ENCODE measurements around the gene SERPINE1. TPM values are rescaled to one million over a fixed set of nuclear protein-coding genes. Genes with fewer than 3 reads are reported as not detected.

Gene SERPINE1
- total and polyA plus RNA-seq, 2 experiments from 2014 or later, result 0.97 to 1.2 TPM

DNA sequence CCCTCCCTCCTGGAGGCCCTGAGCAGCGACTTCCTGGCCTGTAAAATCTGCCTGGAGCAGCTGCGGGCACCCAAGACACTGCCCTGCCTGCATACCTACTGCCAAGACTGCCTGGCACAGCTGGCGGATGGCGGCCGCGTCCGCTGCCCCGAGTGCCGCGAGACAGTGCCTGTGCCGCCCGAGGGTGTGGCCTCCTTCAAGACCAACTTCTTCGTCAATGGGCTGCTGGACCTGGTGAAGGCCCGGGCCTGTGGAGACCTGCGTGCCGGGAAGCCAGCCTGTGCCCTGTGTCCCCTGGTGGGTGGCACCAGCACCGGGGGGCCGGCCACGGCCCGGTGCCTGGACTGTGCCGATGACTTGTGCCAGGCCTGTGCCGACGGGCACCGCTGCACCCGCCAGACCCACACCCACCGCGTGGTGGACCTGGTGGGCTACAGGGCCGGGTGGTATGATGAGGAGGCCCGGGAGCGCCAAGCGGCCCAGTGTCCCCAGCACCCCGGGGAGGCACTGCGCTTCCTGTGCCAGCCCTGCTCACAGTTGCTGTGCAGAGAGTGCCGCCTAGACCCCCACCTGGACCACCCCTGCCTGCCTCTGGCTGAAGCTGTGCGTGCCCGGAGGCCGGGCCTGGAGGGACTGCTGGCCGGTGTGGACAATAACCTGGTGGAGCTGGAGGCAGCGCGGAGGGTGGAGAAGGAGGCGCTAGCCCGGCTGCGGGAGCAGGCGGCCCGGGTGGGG is 39.4 kb upstream of the SERPINE1 start:
- no peak overlapping the region for H2AFZ ChIP-seq
- H3K4me1 ChIP-seq (ENCODE audit: insufficient read depth), result peaks cover 8% of the 10 kb centered on the region
- H3K4me2 ChIP-seq, result no peak overlapping the region
- Mint-ChIP-seq H3K27ac (no peak overlapping the region), H3K4me3 (no peak overlapping the region), H3K36me3 (ENCODE audit: low read depth) (peaks cover 38% of the 10 kb centered on the region), H3K9me3 (peaks cover 19% of the 10 kb centered on the region), H3K27me3 (ENCODE audit: insufficient read depth, low read depth, poor library complexity) (peaks cover 9% of the 10 kb centered on the region), H3K4me1 (peaks cover 13% of the 10 kb centered on the region)
- H4K20me1 ChIP-seq (replicated peaks; ENCODE audit: insufficient read depth), result no peaks in the 10 kb centered on the region
- no peak overlapping the region for H3K4me3 ChIP-seq
- TF ChIP-seq, protein P1, sequence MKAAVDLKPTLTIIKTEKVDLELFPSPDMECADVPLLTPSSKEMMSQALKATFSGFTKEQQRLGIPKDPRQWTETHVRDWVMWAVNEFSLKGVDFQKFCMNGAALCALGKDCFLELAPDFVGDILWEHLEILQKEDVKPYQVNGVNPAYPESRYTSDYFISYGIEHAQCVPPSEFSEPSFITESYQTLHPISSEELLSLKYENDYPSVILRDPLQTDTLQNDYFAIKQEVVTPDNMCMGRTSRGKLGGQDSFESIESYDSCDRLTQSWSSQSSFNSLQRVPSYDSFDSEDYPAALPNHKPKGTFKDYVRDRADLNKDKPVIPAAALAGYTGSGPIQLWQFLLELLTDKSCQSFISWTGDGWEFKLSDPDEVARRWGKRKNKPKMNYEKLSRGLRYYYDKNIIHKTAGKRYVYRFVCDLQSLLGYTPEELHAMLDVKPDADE (IDR thresholded peaks at IDR 0.05), result no peak
- TF ChIP-seq CREB1 (CRISPR knock-in tag; IDR thresholded peaks at IDR 0.05; ENCODE audit: low read depth) (no peak), EZH2phosphoT487 (IDR thresholded peaks at IDR 0.05; ENCODE audit: unreplicated experiment) (no peak), ZNF114 (CRISPR knock-in tag; IDR thresholded peaks at IDR 0.05) (no peak), NANOG (IDR thresholded peaks at IDR 0.05; ENCODE audit: borderline replicate concordance) (no peak), ZNF331 (CRISPR knock-in tag; IDR thresholded peaks at IDR 0.05; ENCODE audit: low read depth) (no peak), JUNB (IDR thresholded peaks at IDR 0.05; ENCODE audit: unreplicated experiment) (no peak), STAT1 (IDR thresholded peaks at IDR 0.05; ENCODE audit: unreplicated experiment) (no peak), EZH2 (IDR thresholded peaks at IDR 0.05; ENCODE audit: low read depth, unreplicated experiment) (no peak), POLR2AphosphoS5 (IDR thresholded peaks at IDR 0.05; ENCODE audit: low read depth) (no peak)
- TF ChIP-seq, protein P2, sequence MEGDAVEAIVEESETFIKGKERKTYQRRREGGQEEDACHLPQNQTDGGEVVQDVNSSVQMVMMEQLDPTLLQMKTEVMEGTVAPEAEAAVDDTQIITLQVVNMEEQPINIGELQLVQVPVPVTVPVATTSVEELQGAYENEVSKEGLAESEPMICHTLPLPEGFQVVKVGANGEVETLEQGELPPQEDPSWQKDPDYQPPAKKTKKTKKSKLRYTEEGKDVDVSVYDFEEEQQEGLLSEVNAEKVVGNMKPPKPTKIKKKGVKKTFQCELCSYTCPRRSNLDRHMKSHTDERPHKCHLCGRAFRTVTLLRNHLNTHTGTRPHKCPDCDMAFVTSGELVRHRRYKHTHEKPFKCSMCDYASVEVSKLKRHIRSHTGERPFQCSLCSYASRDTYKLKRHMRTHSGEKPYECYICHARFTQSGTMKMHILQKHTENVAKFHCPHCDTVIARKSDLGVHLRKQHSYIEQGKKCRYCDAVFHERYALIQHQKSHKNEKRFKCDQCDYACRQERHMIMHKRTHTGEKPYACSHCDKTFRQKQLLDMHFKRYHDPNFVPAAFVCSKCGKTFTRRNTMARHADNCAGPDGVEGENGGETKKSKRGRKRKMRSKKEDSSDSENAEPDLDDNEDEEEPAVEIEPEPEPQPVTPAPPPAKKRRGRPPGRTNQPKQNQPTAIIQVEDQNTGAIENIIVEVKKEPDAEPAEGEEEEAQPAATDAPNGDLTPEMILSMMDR (conservative IDR thresholded peaks at IDR 0.05; ENCODE audit: low read depth in 2 of 2), result no peak
- TF ChIP-seq, protein P3, sequence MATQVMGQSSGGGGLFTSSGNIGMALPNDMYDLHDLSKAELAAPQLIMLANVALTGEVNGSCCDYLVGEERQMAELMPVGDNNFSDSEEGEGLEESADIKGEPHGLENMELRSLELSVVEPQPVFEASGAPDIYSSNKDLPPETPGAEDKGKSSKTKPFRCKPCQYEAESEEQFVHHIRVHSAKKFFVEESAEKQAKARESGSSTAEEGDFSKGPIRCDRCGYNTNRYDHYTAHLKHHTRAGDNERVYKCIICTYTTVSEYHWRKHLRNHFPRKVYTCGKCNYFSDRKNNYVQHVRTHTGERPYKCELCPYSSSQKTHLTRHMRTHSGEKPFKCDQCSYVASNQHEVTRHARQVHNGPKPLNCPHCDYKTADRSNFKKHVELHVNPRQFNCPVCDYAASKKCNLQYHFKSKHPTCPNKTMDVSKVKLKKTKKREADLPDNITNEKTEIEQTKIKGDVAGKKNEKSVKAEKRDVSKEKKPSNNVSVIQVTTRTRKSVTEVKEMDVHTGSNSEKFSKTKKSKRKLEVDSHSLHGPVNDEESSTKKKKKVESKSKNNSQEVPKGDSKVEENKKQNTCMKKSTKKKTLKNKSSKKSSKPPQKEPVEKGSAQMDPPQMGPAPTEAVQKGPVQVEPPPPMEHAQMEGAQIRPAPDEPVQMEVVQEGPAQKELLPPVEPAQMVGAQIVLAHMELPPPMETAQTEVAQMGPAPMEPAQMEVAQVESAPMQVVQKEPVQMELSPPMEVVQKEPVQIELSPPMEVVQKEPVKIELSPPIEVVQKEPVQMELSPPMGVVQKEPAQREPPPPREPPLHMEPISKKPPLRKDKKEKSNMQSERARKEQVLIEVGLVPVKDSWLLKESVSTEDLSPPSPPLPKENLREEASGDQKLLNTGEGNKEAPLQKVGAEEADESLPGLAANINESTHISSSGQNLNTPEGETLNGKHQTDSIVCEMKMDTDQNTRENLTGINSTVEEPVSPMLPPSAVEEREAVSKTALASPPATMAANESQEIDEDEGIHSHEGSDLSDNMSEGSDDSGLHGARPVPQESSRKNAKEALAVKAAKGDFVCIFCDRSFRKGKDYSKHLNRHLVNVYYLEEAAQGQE (IDR thresholded peaks at IDR 0.05; ENCODE audit: unreplicated experiment), result no peak
- TF ChIP-seq, protein P4, sequence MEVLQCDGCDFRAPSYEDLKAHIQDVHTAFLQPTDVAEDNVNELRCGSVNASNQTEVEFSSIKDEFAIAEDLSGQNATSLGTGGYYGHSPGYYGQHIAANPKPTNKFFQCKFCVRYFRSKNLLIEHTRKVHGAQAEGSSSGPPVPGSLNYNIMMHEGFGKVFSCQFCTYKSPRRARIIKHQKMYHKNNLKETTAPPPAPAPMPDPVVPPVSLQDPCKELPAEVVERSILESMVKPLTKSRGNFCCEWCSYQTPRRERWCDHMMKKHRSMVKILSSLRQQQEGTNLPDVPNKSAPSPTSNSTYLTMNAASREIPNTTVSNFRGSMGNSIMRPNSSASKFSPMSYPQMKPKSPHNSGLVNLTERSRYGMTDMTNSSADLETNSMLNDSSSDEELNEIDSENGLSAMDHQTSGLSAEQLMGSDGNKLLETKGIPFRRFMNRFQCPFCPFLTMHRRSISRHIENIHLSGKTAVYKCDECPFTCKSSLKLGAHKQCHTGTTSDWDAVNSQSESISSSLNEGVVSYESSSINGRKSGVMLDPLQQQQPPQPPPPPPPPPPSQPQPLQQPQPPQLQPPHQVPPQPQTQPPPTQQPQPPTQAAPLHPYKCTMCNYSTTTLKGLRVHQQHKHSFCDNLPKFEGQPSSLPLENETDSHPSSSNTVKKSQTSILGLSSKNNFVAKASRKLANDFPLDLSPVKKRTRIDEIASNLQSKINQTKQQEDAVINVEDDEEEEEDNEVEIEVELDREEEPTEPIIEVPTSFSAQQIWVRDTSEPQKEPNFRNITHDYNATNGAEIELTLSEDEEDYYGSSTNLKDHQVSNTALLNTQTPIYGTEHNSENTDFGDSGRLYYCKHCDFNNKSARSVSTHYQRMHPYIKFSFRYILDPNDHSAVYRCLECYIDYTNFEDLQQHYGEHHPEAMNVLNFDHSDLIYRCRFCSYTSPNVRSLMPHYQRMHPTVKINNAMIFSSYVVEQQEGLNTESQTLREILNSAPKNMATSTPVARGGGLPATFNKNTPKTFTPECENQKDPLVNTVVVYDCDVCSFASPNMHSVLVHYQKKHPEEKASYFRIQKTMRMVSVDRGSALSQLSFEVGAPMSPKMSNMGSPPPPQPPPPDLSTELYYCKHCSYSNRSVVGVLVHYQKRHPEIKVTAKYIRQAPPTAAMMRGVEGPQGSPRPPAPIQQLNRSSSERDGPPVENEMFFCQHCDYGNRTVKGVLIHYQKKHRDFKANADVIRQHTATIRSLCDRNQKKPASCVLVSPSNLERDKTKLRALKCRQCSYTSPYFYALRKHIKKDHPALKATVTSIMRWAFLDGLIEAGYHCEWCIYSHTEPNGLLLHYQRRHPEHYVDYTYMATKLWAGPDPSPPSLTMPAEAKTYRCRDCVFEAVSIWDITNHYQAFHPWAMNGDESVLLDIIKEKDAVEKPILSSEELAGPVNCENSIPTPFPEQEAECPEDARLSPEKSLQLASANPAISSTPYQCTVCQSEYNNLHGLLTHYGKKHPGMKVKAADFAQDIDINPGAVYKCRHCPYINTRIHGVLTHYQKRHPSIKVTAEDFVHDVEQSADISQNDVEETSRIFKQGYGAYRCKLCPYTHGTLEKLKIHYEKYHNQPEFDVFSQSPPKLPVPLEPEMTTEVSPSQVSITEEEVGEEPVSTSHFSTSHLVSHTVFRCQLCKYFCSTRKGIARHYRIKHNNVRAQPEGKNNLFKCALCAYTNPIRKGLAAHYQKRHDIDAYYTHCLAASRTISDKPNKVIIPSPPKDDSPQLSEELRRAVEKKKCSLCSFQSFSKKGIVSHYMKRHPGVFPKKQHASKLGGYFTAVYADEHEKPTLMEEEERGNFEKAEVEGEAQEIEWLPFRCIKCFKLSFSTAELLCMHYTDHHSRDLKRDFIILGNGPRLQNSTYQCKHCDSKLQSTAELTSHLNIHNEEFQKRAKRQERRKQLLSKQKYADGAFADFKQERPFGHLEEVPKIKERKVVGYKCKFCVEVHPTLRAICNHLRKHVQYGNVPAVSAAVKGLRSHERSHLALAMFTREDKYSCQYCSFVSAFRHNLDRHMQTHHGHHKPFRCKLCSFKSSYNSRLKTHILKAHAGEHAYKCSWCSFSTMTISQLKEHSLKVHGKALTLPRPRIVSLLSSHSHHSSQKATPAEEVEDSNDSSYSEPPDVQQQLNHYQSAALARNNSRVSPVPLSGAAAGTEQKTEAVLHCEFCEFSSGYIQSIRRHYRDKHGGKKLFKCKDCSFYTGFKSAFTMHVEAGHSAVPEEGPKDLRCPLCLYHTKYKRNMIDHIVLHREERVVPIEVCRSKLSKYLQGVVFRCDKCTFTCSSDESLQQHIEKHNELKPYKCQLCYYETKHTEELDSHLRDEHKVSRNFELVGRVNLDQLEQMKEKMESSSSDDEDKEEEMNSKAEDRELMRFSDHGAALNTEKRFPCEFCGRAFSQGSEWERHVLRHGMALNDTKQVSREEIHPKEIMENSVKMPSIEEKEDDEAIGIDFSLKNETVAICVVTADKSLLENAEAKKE (CRISPR knock-in tag; IDR thresholded peaks at IDR 0.05), result no peak
- H3K27ac ChIP-seq (ENCODE audit: low read depth), result no peak overlapping the region
- ATAC-seq, result no peak
- no peaks in the 10 kb centered on the region for H3K79me2 ChIP-seq (replicated peaks; ENCODE audit: insufficient read depth)
- no peaks in the 10 kb centered on the region for H3K27me3 ChIP-seq (ENCODE audit: insufficient read depth)
- no peak for DNase-seq (ENCODE audit: low spot score)
- H3K9me2 ChIP-seq (ENCODE audit: insufficient read depth), result no peaks in the 10 kb centered on the region
- H3F3A ChIP-seq (replicated peaks; ENCODE audit: low read depth), result peaks cover 11% of the 10 kb centered on the region; the same call in 1 of the 2 replicates
- H3K36me3 ChIP-seq (ENCODE audit: insufficient read depth), result no peaks in the 10 kb centered on the region

All from GM23338 (cell line).